Cardiac muscle cell (in vitro differentiated cells and primary cell): ENCODE data around the gene TGM3. TPM values are rescaled to one million over a fixed set of nuclear protein-coding genes. Genes with fewer than 3 reads are reported as not detected.

ENCODE experiments used
- DNase-seq, 2 donors: peaks; one replicate each; pipeline versions ENCODE4 v3.0.0 to v3.0.0-alpha.2; 2010 to 2017; ENCODE audit warnings: low read depth in 1 of 2, low spot score in 1 of 2
- H3K27ac ChIP-seq: fragments of 200-600 bp; sonication (generic); 2 replicates; pipeline ENCODE4 v1.5.1; 2016
- H3K27me3 ChIP-seq: fragments of 200-600 bp; sonication (generic); 2 replicates; pipeline ENCODE4 v1.6.0; 2016; ENCODE audit warnings: control low read depth
- H3K36me3 ChIP-seq: fragments of 200-600 bp; sonication (generic); 2 replicates; pipeline ENCODE4 v1.5.1; 2016; ENCODE audit warnings: control low read depth
- H3K4me1 ChIP-seq: fragments of 200-600 bp; sonication (generic); 2 replicates; pipeline ENCODE4 v1.8.1; 2017; ENCODE audit warnings: low read depth, mild to moderate bottlenecking, mixed run types
- H3K4me3 ChIP-seq: fragments of 200-600 bp; sonication (generic); 2 replicates; pipeline ENCODE4 v1.5.1; 2016; ENCODE audit warnings: mild to moderate bottlenecking
- H3K9me3 ChIP-seq: fragments of 200-600 bp; sonication (generic); 2 replicates; pipeline ENCODE4 v1.5.1; 2017; ENCODE audit warnings: low read depth, mild to moderate bottlenecking, control low read depth
- polyA plus RNA-seq: library from polyadenylated mRNA; unstranded; fragments of >200 nt; fragmentation: Nextera tagmentation; extraction: Ambion mirVana; gene quantifications from 2 replicates; pipeline ENCODE4 v1.2.1, GENCODE V29; 2016
- total RNA-seq: library from RNA; depleted of rRNA; stranded (reverse); fragments of >200 nt; gene quantifications from 2 replicates; pipeline ENCODE4 v1.2.3, GENCODE V29; 2016
- TF ChIP-seq, protein P1 (sequence below): IDR thresholded peaks from 2 replicates; pipeline ENCODE4 v1.5.1; 2012; ENCODE audit warnings: low read depth, mild to moderate bottlenecking, low read length

TGM3 gene
- total and polyA plus RNA-seq, 2 experiments from 2014 or later: not detected

DNA sequence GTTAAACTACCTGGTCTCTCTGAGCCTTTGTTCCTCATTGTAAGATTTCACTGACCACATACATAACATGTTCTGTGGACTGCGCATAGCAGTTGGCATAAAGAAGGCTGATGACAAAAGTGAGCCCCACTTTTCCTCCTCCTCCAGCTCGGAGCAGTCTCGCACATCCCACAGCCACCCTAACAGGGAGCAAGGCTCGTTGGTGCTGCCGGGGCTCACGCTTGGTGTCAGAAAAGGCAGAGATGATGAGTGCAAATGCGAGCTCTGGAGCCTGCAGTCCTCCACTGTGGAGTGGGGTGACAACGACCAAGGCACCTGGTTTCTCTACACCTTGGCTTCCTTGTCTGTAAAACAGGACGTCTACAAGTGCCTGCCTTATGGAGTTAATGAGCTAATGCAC is 9.7 kb downstream of the TGM3 start:
- Histone ChIP-seq H3K4me3 (no peak overlapping the region), H3K27ac (no peak overlapping the region), H3K4me1 (no peaks in the 10 kb centered on the region), H3K36me3 (no peaks in the 10 kb centered on the region), H3K27me3 (no peaks in the 10 kb centered on the region), H3K9me3 (no peaks in the 10 kb centered on the region)
- no peak for DNase-seq
- TF ChIP-seq, protein P1, sequence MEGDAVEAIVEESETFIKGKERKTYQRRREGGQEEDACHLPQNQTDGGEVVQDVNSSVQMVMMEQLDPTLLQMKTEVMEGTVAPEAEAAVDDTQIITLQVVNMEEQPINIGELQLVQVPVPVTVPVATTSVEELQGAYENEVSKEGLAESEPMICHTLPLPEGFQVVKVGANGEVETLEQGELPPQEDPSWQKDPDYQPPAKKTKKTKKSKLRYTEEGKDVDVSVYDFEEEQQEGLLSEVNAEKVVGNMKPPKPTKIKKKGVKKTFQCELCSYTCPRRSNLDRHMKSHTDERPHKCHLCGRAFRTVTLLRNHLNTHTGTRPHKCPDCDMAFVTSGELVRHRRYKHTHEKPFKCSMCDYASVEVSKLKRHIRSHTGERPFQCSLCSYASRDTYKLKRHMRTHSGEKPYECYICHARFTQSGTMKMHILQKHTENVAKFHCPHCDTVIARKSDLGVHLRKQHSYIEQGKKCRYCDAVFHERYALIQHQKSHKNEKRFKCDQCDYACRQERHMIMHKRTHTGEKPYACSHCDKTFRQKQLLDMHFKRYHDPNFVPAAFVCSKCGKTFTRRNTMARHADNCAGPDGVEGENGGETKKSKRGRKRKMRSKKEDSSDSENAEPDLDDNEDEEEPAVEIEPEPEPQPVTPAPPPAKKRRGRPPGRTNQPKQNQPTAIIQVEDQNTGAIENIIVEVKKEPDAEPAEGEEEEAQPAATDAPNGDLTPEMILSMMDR: no peak

GRCh38 chr20:2305946-2306345 is 10.1 kb downstream of the TGM3 start:
- H3K9me3 ChIP-seq: no peaks in the 10 kb centered on the region
- no peaks in the 10 kb centered on the region for H3K36me3 ChIP-seq
- H3K4me1 ChIP-seq: no peaks in the 10 kb centered on the region
- TF ChIP-seq, protein P1: no peak
- DNase-seq: no peak
- no peaks in the 10 kb centered on the region for H3K27me3 ChIP-seq
- H3K4me3 ChIP-seq: no peak overlapping the region
- no peak overlapping the region for H3K27ac ChIP-seq

- H3K9me3 ChIP-seq: no peaks in the 10 kb centered on the region
- H3K36me3 ChIP-seq: no peaks in the 10 kb centered on the region
- no peak overlapping the region for H3K4me3 ChIP-seq
- no peak for DNase-seq
- H3K27ac ChIP-seq: no peak overlapping the region
- H3K27me3 ChIP-seq: no peaks in the 10 kb centered on the region
- TF ChIP-seq, protein P1: no peak
- no peaks in the 10 kb centered on the region for H3K4me1 ChIP-seq
These were observed 11.3 kb downstream of the TGM3 start for GRCh38 chr20:2307136-2307535.

DNA sequence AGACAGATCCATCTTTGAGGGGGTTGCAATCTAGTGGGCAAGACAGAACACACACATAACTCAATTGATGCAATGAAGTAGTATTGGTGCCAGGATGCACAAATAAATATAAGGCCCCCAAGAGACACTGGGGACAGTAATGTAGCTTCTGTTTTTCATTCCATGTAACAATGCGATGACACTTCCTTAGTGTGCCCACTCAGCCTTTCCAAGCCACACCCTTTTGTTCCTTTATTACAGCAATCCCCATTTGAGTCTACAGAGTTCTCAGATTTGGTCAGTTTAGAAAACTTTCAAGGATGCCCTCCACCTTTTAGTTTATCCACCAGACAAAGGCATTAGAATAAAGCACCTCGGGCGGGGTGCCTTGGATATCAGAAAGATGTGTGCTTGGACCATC is 15.5 kb downstream of the TGM3 start:
- DNase-seq: no peak
- no peak overlapping the region for H3K27ac ChIP-seq
- TF ChIP-seq, protein P1: no peak
- no peak overlapping the region for H3K4me3 ChIP-seq
- no peaks in the 10 kb centered on the region for H3K36me3 ChIP-seq
- H3K4me1 ChIP-seq: no peaks in the 10 kb centered on the region
- H3K27me3 ChIP-seq: no peaks in the 10 kb centered on the region
- H3K9me3 ChIP-seq: no peaks in the 10 kb centered on the region

DNA sequence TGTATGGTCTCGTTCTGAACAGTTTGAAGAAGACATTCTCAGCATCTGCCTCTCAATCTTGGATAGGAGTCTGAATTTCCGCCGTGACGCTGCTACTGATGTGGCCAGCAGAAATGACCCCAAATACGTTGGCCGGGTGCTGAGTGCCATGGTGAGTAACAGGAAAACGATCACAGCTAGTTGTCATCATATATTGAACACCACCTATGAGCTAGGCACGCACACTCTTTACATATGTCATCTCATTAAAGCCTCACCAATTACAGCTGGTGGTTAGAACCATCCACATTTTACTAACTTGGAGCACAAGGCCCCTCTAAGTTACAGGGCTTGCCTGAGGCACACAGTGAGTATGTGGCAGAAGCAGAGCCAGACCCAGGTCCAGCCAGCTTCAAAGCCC is 17.1 kb downstream of the TGM3 start:
- no peaks in the 10 kb centered on the region for H3K9me3 ChIP-seq
- TF ChIP-seq, protein P1: no peak
- no peak for DNase-seq
- H3K27me3 ChIP-seq: no peaks in the 10 kb centered on the region
- H3K36me3 ChIP-seq: no peaks in the 10 kb centered on the region
- no peak overlapping the region for H3K27ac ChIP-seq
- H3K4me3 ChIP-seq: no peak overlapping the region
- H3K4me1 ChIP-seq: no peaks in the 10 kb centered on the region

- H3K4me1 ChIP-seq: no peaks in the 10 kb centered on the region
- H3K27ac ChIP-seq: no peak overlapping the region
- H3K27me3 ChIP-seq: no peaks in the 10 kb centered on the region
- no peak overlapping the region for H3K4me3 ChIP-seq
- no peak for DNase-seq
- no peaks in the 10 kb centered on the region for H3K36me3 ChIP-seq
- no peaks in the 10 kb centered on the region for H3K9me3 ChIP-seq
- TF ChIP-seq, protein P1: no peak
These were observed 17.5 kb downstream of the TGM3 start for GRCh38 chr20:2313316-2313715.
